D721Med (cell line): ENCODE data around the gene C19orf12.
A peak's percentile ranks its signal among the peaks of the same experiment; 100 is the strongest.

ENCODE experiments used
- DNase-seq: peaks from one replicate; pipeline ENCODE4 v3.0.0; 2011; ENCODE audit warnings: low spot score; ENCODE audit not compliant: insufficient read length
- FAIRE-seq: peaks from 2 replicates; lab custom pipeline; 2011; peaks lifted over from hg19 to GRCh38; lab: Jason Lieb, UNC
- TF ChIP-seq, protein P1 (sequence below): IDR thresholded peaks from 2 replicates; pipeline ENCODE4 v1.5.1; 2012; ENCODE audit warnings: mild to moderate bottlenecking, control low read depth; ENCODE audit not compliant: insufficient read depth; ENCODE audit errors: missing control alignments

Gene C19orf12

GRCh38 chr19:29665215-29665825, 49.7 kb downstream of the C19orf12 start, which contains the start of gene PLEKHF1:
Gene PLEKHF1 (plus strand): TSS chr19:29665461. CDS start chr19:29673840, 8,379 bp downstream.
- no peak for FAIRE-seq
- TF ChIP-seq, protein P1, sequence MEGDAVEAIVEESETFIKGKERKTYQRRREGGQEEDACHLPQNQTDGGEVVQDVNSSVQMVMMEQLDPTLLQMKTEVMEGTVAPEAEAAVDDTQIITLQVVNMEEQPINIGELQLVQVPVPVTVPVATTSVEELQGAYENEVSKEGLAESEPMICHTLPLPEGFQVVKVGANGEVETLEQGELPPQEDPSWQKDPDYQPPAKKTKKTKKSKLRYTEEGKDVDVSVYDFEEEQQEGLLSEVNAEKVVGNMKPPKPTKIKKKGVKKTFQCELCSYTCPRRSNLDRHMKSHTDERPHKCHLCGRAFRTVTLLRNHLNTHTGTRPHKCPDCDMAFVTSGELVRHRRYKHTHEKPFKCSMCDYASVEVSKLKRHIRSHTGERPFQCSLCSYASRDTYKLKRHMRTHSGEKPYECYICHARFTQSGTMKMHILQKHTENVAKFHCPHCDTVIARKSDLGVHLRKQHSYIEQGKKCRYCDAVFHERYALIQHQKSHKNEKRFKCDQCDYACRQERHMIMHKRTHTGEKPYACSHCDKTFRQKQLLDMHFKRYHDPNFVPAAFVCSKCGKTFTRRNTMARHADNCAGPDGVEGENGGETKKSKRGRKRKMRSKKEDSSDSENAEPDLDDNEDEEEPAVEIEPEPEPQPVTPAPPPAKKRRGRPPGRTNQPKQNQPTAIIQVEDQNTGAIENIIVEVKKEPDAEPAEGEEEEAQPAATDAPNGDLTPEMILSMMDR = no peak
- peak; percentile 87 for DNase-seq

GRCh38 chr19:29664753-29665214, 50.3 kb downstream of the C19orf12 start:
- DNase-seq = no peak
- no peak for FAIRE-seq
- TF ChIP-seq, protein P1 = no peak

DNA sequence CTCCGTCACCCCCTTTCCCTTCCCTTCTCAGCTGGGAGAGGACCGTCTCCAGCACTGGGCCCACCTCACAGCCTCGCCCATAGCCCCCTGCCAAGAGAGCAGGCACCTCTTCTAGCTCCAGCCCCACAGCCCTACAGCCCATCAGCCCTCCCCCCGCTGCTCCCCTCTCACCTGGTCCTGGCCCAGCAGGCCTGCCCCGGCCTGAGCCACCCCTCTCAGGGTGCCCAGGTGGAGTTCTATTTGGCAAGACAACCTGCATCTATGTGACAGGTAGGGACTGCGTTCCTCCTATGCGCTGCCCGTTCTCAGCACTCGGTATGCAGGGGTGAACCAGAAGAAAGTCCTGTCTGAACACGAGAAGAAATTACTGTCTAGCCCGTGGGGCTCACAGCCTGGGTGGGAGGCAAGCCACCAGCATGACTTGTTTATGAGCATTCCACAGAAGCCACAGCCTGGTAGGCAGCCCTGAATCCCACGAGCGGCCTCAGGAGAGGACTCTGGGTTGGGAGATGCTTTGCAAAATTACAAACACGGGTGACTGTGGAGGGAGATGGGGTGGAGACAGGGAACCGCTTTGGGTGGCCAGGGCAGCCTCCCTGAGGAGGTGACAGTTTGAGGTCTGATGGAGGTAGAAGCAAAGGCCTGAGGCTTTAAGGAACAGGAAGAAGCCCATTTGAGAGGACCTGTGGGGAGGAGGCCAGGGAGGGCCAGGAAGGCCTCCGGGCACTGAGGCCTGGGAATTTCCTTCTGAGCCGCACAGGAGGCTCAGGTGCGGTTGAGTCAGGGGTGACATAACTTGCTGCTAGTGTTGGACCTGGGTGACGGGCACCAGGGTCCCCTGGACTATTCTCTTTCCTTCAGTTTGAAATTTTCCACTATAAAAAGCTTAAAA, 51.0 kb downstream of the C19orf12 start:
- DNase-seq (no peak), FAIRE-seq (no peak)
- TF ChIP-seq, protein P1 = no peak

DNA sequence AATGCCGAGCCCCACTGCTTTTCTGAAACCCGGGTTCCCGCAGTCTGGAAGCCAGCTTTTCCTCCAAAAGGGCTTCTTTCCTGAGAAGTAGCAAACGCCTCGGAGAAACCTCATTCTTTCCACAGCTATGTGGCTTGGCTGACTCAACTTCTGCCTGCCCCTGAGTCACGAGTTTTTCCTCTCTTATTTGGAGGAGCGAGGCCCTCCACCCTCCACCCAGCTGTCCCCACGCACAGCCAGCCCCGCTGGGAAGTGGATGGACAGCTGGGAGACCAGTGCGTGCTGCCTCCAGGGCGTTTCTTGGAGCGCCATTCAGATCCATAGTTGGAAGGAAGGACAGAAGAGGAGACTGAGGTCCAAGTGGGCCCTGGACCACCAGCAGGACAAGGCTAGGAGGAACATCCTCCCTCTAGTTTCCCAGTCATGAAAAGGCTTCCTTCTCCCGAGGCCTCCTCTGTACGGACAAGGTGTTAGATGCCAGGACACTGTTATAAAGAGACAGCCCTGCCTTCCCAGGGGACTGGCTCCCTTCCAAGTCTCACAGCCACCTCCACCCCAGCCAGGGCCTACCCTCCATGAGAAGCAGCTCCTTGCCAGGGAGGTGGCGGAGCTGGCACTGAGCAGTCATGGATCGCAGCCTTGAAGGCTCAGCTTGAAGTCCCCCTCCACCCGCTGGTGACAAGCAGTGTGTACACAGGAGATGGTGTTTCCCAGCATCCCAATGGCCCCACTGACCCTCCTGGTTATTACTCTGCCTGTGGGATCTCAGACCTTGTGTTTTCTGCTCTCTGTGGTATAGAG, 52.3 kb downstream of the C19orf12 start:
- no peak for DNase-seq
- TF ChIP-seq, protein P1 = no peak
- FAIRE-seq = no peak

DNA sequence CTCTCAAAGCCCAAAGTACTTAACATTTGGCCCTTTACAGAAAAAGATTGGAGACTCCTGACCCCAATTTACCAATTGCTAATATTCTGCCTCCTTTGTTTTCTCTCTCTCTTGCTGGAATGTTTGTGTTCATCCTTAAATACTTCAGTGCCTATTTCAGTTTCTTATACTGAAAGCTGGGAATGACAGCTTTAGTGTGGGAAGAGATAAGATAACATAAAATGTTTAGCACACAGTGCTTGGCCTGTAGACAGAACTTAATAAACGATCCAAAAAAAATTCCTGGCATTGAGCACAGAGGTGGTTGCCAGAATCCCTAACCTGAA, 52.8 kb downstream of the C19orf12 start:
- DNase-seq (no peak), FAIRE-seq (no peak)
- TF ChIP-seq, protein P1 = no peak

DNA sequence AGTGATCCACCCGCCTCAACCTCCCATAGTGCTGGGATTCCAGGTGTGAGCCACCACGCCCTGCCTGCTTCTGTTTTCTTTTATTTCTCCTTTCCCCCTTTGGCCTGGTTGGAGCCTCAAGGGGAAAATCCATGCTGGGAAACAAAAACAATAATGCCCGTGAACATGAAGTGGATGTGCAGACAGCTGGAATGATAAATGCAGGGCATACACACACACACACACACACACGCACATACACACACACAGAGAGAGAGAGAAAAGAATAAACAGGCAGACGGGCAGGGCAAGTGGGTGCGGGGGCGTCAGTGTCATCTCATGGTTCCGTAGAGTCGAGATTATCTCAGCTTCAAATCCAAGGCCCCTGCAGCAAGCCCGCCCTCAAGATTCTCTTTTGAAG, 54.2 kb downstream of the C19orf12 start:
- FAIRE-seq (no peak), DNase-seq (no peak)
- TF ChIP-seq, protein P1 = no peak
